NT2/D1 (cell line): ENCODE results near the gene CLCN6.

Experiments used
- YY1 ChIP-seq: IDR thresholded peaks from 2 replicates; pipeline ENCODE4 v1.6.1; 2011; ENCODE audit not compliant: insufficient read length, insufficient read depth
- ZNF274 ChIP-seq: IDR thresholded peaks from 2 replicates; pipeline ENCODE4 v1.6.1; 2011; ENCODE audit warnings: mild to moderate bottlenecking, low read depth, low read length

GRCh38 chr1:11799896-11800295, 6.1 kb upstream of the CLCN6 start:
- TF ChIP-seq ZNF274 = no peak
- no peak for TF ChIP-seq YY1
